Measurements from ENCODE around the gene OR4S2.

The OR4S2 gene

GRCh38 chr11:55648027-55648426 lies at the start of gene OR4S2:
OR4S2 (plus strand) TSS chr11:55648327; CDS start chr11:55650904, 2,577 bp downstream.
- DNase-seq = no peak

DNA sequence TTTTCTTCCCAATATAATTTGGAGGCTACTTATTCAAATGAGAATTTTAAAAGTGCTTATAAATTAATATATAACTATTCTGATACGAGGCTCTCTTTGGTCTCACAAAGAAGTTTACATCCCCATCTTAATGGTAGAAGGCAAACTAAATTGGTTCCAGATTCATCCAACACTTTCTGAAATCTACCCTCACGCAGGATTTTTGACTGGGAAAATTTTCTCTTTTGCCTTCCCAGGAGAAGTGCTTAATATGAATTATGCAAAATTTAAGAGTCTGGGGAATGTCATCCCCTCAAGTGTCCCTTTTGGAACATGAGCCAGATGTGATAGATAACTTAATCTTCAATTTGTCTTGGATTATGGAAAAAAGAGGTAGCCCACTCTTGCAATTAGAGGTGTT lies 40.6 kb upstream of the OR4S2 start, which contains the start of gene OR4C11:
OR4C11 (minus strand) TSS at position 101 of the 400 bp plus-strand sequence. CDS start 3,272 bp downstream, outside the sequence.
- DNase-seq = no peak

DNA sequence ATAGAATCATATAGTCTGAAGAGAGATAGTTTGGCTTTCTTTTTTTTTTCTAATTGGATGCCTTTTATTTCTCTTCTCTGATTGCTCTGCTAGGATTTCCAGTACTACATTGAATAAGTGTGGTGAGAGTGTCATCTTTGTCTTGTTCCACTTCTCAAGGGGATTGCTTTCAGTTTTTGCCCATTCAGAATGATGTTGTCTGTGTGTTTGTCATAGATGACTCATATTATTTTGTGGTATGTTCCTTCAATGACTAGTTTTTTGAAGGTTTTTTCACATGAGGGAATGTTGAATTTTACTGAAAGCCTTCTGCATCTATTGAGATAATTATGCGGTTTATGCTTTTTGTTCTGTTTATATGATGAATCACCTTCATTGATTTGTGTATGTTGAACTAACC lies 23.6 kb upstream of the OR4S2 start:
- DNase-seq = no peak

DNA sequence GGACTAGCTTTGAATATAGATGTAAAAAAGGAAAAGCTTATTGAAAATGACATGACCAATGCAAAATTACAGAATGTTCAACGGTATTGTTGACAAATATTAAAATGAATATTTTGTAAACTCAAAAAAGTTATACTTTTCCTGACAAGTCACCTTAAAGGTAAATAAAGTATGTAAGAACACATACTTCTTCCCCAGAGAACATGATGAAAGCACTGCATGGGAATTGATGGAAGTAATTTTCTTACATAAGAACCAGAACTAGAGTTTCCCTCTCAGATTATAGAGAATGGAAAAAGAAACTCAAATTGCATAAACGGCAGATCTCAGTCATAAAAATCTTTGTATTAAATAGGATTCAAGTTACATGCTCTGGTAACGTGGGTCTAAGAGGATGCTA lies 13.3 kb upstream of the OR4S2 start, which contains the start of gene OR4P4:
OR4P4 (plus strand) TSS at position 301 of the 400 bp plus-strand sequence.
- DNase-seq = no peak

GRCh38 chr11:55652560-55652959 lies 4.4 kb downstream of the OR4S2 start:
- no peak for DNase-seq

- no peak for DNase-seq
These were observed 7.0 kb downstream of the OR4S2 start for GRCh38 chr11:55655096-55655495.

DNA sequence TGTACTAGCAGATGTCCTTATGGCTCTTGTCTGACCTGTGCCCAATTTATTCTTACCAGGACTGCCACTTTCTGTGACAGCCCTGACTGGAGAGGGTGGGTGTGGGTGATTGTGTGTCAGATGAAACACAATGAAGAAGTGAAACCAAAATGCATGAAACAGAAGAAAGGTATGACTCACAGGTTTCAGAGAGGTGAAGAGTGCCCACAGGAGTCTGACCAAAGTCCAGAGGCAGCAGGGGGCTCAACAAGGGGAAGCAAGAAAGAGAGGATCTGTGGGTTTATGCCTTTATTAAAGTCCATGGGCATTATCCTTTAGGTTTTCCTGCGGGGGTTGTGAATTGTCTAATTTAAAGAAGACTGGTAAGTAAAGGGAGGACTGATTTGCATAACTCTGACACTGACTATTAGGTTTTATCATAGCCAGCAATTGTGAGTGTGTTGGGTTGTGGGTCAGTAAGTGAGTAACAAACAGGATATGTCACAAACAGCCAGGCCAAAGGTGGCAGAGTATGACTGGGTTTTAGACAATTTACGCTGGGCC lies 10.0 kb downstream of the OR4S2 start:
- DNase-seq = no peak

GRCh38 chr11:55658608-55659007 lies 10.5 kb downstream of the OR4S2 start:
- no peak for DNase-seq

- DNase-seq = no peak
These were observed 13.8 kb downstream of the OR4S2 start, which contains the start of gene OR4C6 for GRCh38 chr11:55661901-55662300. OR4C6 (plus strand) TSS chr11:55662201; CDS start chr11:55665167, 2,966 bp downstream.

DNA sequence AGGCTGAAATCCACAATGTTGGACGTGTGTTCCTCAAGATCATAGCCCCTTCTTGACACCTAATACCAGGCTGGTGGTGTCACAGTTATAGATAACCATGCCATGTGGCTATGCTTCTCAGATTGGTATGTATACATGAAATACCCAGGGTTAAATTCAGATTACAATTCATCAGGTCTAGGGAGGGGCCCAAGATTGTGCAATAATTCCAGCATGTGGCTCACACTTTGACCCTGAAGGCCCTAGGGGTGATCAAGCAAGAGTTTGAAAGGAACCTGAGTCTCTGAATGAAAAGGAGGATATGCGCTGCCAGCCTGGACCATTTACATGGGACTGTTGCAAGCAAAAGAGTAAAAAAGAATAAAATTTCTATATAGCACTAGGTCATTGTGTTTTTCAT lies 21.2 kb downstream of the OR4S2 start:
- DNase-seq = no peak

DNA sequence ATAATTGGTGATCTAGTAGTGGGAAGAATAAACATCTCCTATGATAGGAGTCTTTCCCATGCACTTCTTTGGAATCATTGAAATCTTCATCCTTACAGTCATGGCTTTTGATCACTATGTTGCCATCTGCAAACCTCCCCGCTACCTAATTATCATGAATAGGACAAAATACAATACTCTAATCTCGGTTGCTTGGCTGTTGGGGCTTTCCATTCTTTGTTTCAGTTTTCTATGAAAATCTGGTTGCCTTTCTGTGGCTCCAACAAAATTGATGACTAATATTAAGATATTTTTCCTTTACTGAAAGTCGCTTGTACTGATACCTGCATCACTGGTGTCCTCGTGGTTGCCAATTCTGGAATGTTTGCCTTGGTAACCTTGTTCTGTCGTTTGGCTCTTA lies 25.7 kb downstream of the OR4S2 start:
- DNase-seq = no peak

GRCh38 chr11:55697817-55698216 lies 49.7 kb downstream of the OR4S2 start:
- DNase-seq = no peak

GRCh38 chr11:55701429-55701828 lies 53.3 kb downstream of the OR4S2 start:
- DNase-seq = no peak

Data from GDM1 (cell line).